Cardiac fibroblast (primary cell): ENCODE measurements around the gene SUB1.
A peak's percentile ranks its signal among the peaks of the same experiment; 100 is the strongest.

Experiments
- DNase-seq, 2 donors: peaks; one replicate each; pipeline versions ENCODE4 v3.0.0 to v3.0.0-alpha.2; 2010; ENCODE audit warnings: low read depth in 2 of 2
- H3K4me3 ChIP-seq, 2 donors: replicated peaks in 1 of 2; 1 replicate in 1 of 2; 2 replicates in 1 of 2; pipeline ENCODE4 v1.5.1; 2011; ENCODE audit warnings: low read depth in 2 of 2, low read length in 2 of 2, mild to moderate bottlenecking in 2 of 2, moderate library complexity in 1 of 2
- CTCF ChIP-seq: IDR thresholded peaks from one replicate; pipeline ENCODE4 v1.5.1; 2011; ENCODE audit warnings: low read depth, mild to moderate bottlenecking, low read length, inconsistent platforms

Gene SUB1

GRCh38 chr5:32583582-32584232 is 1.6 kb upstream of the SUB1 start:
- no peak overlapping the region for H3K4me3 ChIP-seq
- no peak for DNase-seq
- TF ChIP-seq CTCF, result no peak

GRCh38 chr5:32584646-32585045 is 711 bp upstream of the SUB1 start:
- no peak overlapping the region for H3K4me3 ChIP-seq
- no peak for TF ChIP-seq CTCF
- DNase-seq, result no peak

DNA sequence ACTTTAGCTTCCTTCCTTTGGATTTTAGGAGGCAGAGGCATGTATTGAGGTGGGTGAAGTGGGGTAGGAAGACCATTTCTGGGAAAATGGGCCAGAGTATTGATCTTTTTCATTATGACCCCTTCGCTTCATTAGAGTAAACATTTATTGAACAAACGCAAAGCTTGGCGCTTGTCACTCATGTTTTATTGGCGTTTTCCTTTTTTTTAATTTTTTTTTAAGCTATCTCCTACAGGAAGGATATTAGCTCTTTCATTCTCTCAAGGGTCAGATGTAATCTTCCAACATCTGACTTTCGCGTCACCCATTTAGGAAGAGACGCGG is 273 bp upstream of the SUB1 start:
- H3K4me3 ChIP-seq, result peak overlapping the region; percentile 93 to 95
- no peak for TF ChIP-seq CTCF
- DNase-seq, result no peak

GRCh38 chr5:32586276-32586599 is 881 bp downstream of the SUB1 start:
- TF ChIP-seq CTCF, result no peak
- DNase-seq, result no peak
- peak overlapping the region; percentile 93 to 95 for H3K4me3 ChIP-seq

GRCh38 chr5:32587067-32587551 is 1.8 kb downstream of the SUB1 start:
- TF ChIP-seq CTCF, result no peak
- peak overlapping the region; percentile 93 to 95 for H3K4me3 ChIP-seq
- no peak for DNase-seq

GRCh38 chr5:32589416-32589815 is 4.1 kb downstream of the SUB1 start:
- DNase-seq, result no peak
- no peak overlapping the region for H3K4me3 ChIP-seq
- TF ChIP-seq CTCF, result no peak
